CD4-positive, alpha-beta memory T cell (primary cell): ENCODE results near the gene TBC1D13. TPM values are rescaled to one million over a fixed set of nuclear protein-coding genes. Genes with fewer than 3 reads are reported as not detected.

Experiments
- CTCF ChIA-PET: fragments of 350-600 bp; sonication (Branson Sonifier 250); formaldehyde crosslinking; loops from one replicate; lab custom pipeline; 2021; ENCODE audit warnings: inconsistent platforms; ENCODE audit not compliant: partially characterized antibody; lab: Charles Lee
- POLR2A ChIA-PET: fragments of 350-600 bp; sonication (Branson Sonifier 250); formaldehyde crosslinking; loops from one replicate; lab custom pipeline; 2021; ENCODE audit not compliant: partially characterized antibody; lab: Charles Lee
- DNase-seq, 5 donors: peaks; one replicate each; pipeline versions ENCODE4 v3.0.0 to v3.0.0-alpha.2; 2020 to 2022; ENCODE audit warnings: mixed read lengths in 1 of 5
- H3K27ac ChIP-seq: one replicate; pipeline ENCODE4 v1.7.0; 2013; ENCODE audit warnings: low read depth, low read length
- H3K27me3 ChIP-seq: 2 replicates; pipeline ENCODE4 v1.7.0; 2013; ENCODE audit warnings: mild to moderate bottlenecking, low read length, moderate library complexity; ENCODE audit not compliant: insufficient read depth
- H3K36me3 ChIP-seq: 2 replicates; pipeline ENCODE4 v1.7.0; 2013; ENCODE audit warnings: mild to moderate bottlenecking, low read length, moderate library complexity; ENCODE audit not compliant: insufficient read depth
- H3K4me1 ChIP-seq: 2 replicates; pipeline ENCODE4 v1.7.0; 2013; ENCODE audit warnings: mild to moderate bottlenecking, low read length, moderate library complexity; ENCODE audit not compliant: insufficient read depth
- H3K4me3 ChIP-seq, 2 donors: one replicate each; pipeline ENCODE4 v1.7.0; 2013; ENCODE audit warnings: low read length in 2 of 2, mild to moderate bottlenecking in 1 of 2
- H3K9me3 ChIP-seq, 2 donors: one replicate each; pipeline ENCODE4 v1.7.0; 2013; ENCODE audit warnings: low read length in 2 of 2, control low read depth in 1 of 2; ENCODE audit not compliant: control insufficient read depth in 1 of 2
- H3K27ac Mint-ChIP-seq, 7 donors: one replicate each; pipeline ENCODE4 v1.8.0; 2020 to 2021; ENCODE audit warnings: mixed read lengths in 7 of 7, mild to moderate bottlenecking in 6 of 7, inconsistent platforms in 3 of 7, moderate library complexity in 3 of 7
- H3K27me3 Mint-ChIP-seq, 2 donors: one replicate each; pipeline ENCODE4 v1.8.0; 2020 to 2021; ENCODE audit warnings: mixed read lengths in 2 of 2
- H3K36me3 Mint-ChIP-seq, 2 donors: one replicate each; pipeline ENCODE4 v1.8.0; 2020 to 2021; ENCODE audit warnings: mixed read lengths in 2 of 2, inconsistent platforms in 1 of 2, mild to moderate bottlenecking in 1 of 2
- H3K4me1 Mint-ChIP-seq, 4 donors: one replicate each; pipeline ENCODE4 v1.8.0; 2020 to 2021; ENCODE audit warnings: mixed read lengths in 4 of 4, mild to moderate bottlenecking in 1 of 4
- H3K4me3 Mint-ChIP-seq, 8 donors: one replicate each; pipeline ENCODE4 v1.8.0; 2020 to 2021; ENCODE audit warnings: mixed read lengths in 8 of 8, mild to moderate bottlenecking in 7 of 8, moderate library complexity in 6 of 8, inconsistent platforms in 3 of 8
- H3K9me3 Mint-ChIP-seq, 8 donors: one replicate each; pipeline ENCODE4 v1.8.0; 2020 to 2021; ENCODE audit warnings: mixed read lengths in 8 of 8, mild to moderate bottlenecking in 5 of 8, inconsistent platforms in 3 of 8, moderate library complexity in 1 of 8
- intact Hi-C: fragments of 100-400 bp; cut with micrococcal nuclease; formaldehyde crosslinking; loops from one replicate; pipeline ENCODE4 v1.15.1; 2023
- polyA plus RNA-seq, 2 donors: library from polyadenylated mRNA; unstranded; fragments of 300-500 nt; fragmentation: Illumina TruSeq; gene quantifications; one replicate each; pipeline ENCODE4 v1.2.3, GENCODE V29; 2021
- total RNA-seq, 2 experiments: library from RNA; stranded (reverse); gene quantifications; one replicate each; pipeline ENCODE4 v1.2.3, GENCODE V29; 2021

The TBC1D13 gene
- total and polyA plus RNA-seq, 4 experiments from 2014 or later: 26.0 to 31.4 (median 28.6) TPM

- H3K4me3 Mint-ChIP-seq: peak overlapping the region; percentile 82 to 88 (median 86)
- ChIA-PET CTCF (interaction anchor here (1.4 to 1.5 kb wide), 2 partner anchors 10 to 11 kb away, joined by 4 read pairs; partner anchors contain the start of gene SPOUT1), POLR2A (interaction anchor here (0.9 to 4.0 kb wide), 9 partner anchors 9 to 269 kb away, joined by 3 to 77 read pairs (median 20); partner anchors contain the start of genes SET, SH3GLB2, SPOUT1 and SPTAN1)
- H3K4me1 Mint-ChIP-seq: peaks cover 7 to 37% (median 10%) of the 10 kb centered on the region in 4 donors
- peak overlapping the region in 6 of 7 donors; percentile 41 to 92 (median 81) for H3K27ac Mint-ChIP-seq
- Histone ChIP-seq H3K9me3 (no peaks in the 10 kb centered on the region), H3K4me3 (no peak overlapping the region), H3K27me3 (no peaks in the 10 kb centered on the region), H3K36me3 (peaks cover 16% of the 10 kb centered on the region), H3K4me1 (peaks cover 19% of the 10 kb centered on the region), H3K27ac (no peak overlapping the region)
- H3K9me3 Mint-ChIP-seq: peaks cover 0 to 2% (median 0%) of the 10 kb centered on the region in 8 donors
- intact Hi-C loops: loop anchor here (2.0 to 10.0 kb wide), 3 partner anchors 61 to 171 kb away; partner anchors contain the start of genes KYAT1 and ZDHHC12
- peaks cover 2 to 28% of the 10 kb centered on the region in 2 donors for H3K36me3 Mint-ChIP-seq
- H3K27me3 Mint-ChIP-seq: no peaks in the 10 kb centered on the region
- no peak for DNase-seq
These were observed 32.9 kb downstream of the TBC1D13 start for GRCh38 chr9:128819716-128820664.

- peaks cover 19% of the 10 kb centered on the region for H3K4me1 ChIP-seq
- no peaks in the 10 kb centered on the region for H3K9me3 ChIP-seq
- no peak for DNase-seq
- H3K4me3 ChIP-seq: no peak overlapping the region
- H3K27ac Mint-ChIP-seq: peak overlapping the region in 2 of 7 donors; percentile 80 to 84
- peaks cover 6 to 37% (median 10%) of the 10 kb centered on the region in 4 donors for H3K4me1 Mint-ChIP-seq
- H3K9me3 Mint-ChIP-seq: peaks cover 0 to 2% (median 0%) of the 10 kb centered on the region in 8 donors
- peaks cover 22% of the 10 kb centered on the region for H3K36me3 ChIP-seq
- H3K27me3 ChIP-seq: no peaks in the 10 kb centered on the region
- intact Hi-C loops: no loop called here
- POLR2A ChIA-PET: interaction anchor here (0.9 to 4.0 kb wide), 5 partner anchors 8 to 270 kb away, joined by 3 to 77 read pairs (median 21); partner anchors contain the start of genes SET, SPOUT1 and ZDHHC12
- CTCF ChIA-PET: interaction anchor here (1.5 kb wide), 1 partner anchor 9 kb away, joined by 4 read pairs; the partner anchor contains the start of gene SPOUT1
- H3K27ac ChIP-seq: no peak overlapping the region
- no peaks in the 10 kb centered on the region for H3K27me3 Mint-ChIP-seq
- peak overlapping the region in 6 of 8 donors; percentile 6 to 88 (median 44) for H3K4me3 Mint-ChIP-seq
- peaks cover 8 to 36% of the 10 kb centered on the region in 2 donors for H3K36me3 Mint-ChIP-seq
These were observed 33.9 kb downstream of the TBC1D13 start for GRCh38 chr9:128820665-128821583.

GRCh38 chr9:128821584-128822406, 34.7 kb downstream of the TBC1D13 start:
- Mint-ChIP-seq H3K9me3 (peaks cover 0 to 2% (median 0%) of the 10 kb centered on the region in 8 donors), H3K27ac (no peak overlapping the region), H3K4me3 (peak overlapping the region in 1 of 8 donors; percentile 46), H3K4me1 (peaks cover 6 to 37% (median 10%) of the 10 kb centered on the region in 4 donors), H3K36me3 (peaks cover 8 to 41% of the 10 kb centered on the region in 2 donors), H3K27me3 (no peaks in the 10 kb centered on the region)
- ChIA-PET CTCF (no interaction called here), POLR2A (no interaction called here)
- H3K9me3 ChIP-seq: no peaks in the 10 kb centered on the region
- no peak for DNase-seq
- peaks cover 31% of the 10 kb centered on the region for H3K36me3 ChIP-seq
- H3K27me3 ChIP-seq: no peaks in the 10 kb centered on the region
- intact Hi-C loops: no loop called here
- no peak overlapping the region for H3K4me3 ChIP-seq
- H3K27ac ChIP-seq: no peak overlapping the region
- peaks cover 19% of the 10 kb centered on the region for H3K4me1 ChIP-seq

- intact Hi-C loops: no loop called here
- Histone ChIP-seq H3K36me3 (peaks cover 38% of the 10 kb centered on the region), H3K4me3 (no peak overlapping the region), H3K27me3 (no peaks in the 10 kb centered on the region), H3K27ac (no peak overlapping the region), H3K4me1 (peaks cover 18% of the 10 kb centered on the region), H3K9me3 (no peaks in the 10 kb centered on the region)
- Mint-ChIP-seq H3K4me3 (no peak overlapping the region), H3K36me3 (peaks cover 8 to 47% of the 10 kb centered on the region in 2 donors), H3K27me3 (no peaks in the 10 kb centered on the region), H3K4me1 (peaks cover 6 to 43% (median 10%) of the 10 kb centered on the region in 4 donors), H3K27ac (no peak overlapping the region), H3K9me3 (no peaks in the 10 kb centered on the region)
- ChIA-PET POLR2A (no interaction called here), CTCF (no interaction called here)
- no peak for DNase-seq
These were observed 35.5 kb downstream of the TBC1D13 start for GRCh38 chr9:128822407-128823042.

GRCh38 chr9:128823362-128823902, 36.4 kb downstream of the TBC1D13 start:
- ChIA-PET POLR2A (interaction anchor here (1.4 kb wide), 1 partner anchor 11 kb away, joined by 5 read pairs; no protein-coding TSS in a partner anchor), CTCF (no interaction called here)
- peaks cover 7 to 44% (median 10%) of the 10 kb centered on the region in 4 donors for H3K4me1 Mint-ChIP-seq

More at GRCh38 chr9:128823362-128823902, 36.4 kb downstream of the TBC1D13 start:
- Mint-ChIP-seq H3K27ac (no peak overlapping the region), H3K4me3 (no peak overlapping the region), H3K36me3 (peaks cover 8 to 43% of the 10 kb centered on the region in 2 donors), H3K27me3 (no peaks in the 10 kb centered on the region), H3K9me3 (no peaks in the 10 kb centered on the region)
- DNase-seq: no peak
- Histone ChIP-seq H3K27me3 (no peaks in the 10 kb centered on the region), H3K4me3 (no peak overlapping the region), H3K9me3 (no peaks in the 10 kb centered on the region), H3K27ac (no peak overlapping the region), H3K36me3 (peaks cover 39% of the 10 kb centered on the region), H3K4me1 (peaks cover 23% of the 10 kb centered on the region)
- intact Hi-C loops: no loop called here
